H1 (cell line): ENCODE results near the gene TRPV2. TPM values are rescaled to one million over a fixed set of nuclear protein-coding genes. Genes with fewer than 3 reads are reported as not detected.

ENCODE experiments used
- CTCF ChIA-PET: fragments of 300-600 bp; sonication (Branson Sonifier 250); formaldehyde crosslinking; loops from one replicate; lab custom pipeline; 2021; ENCODE audit not compliant: partially characterized antibody; lab: Charles Lee
- POLR2A ChIA-PET: fragments of 300-600 bp; sonication (Branson Sonifier 250); formaldehyde crosslinking; loops from one replicate; lab custom pipeline; 2021; ENCODE audit warnings: inconsistent platforms; ENCODE audit not compliant: partially characterized antibody; lab: Charles Lee
- DNase-seq, 2 experiments: peaks; one replicate each; pipeline versions ENCODE4 v3.0.0 to v3.0.0-alpha.2; 2010 to 2022; ENCODE audit warnings: low spot score in 2 of 2, low read depth in 1 of 2, mixed read lengths in 1 of 2
- FAIRE-seq: peaks from 2 replicates; lab custom pipeline; 2011; peaks lifted over from hg19 to GRCh38; lab: Jason Lieb, UNC
- H2AFZ ChIP-seq: 2 replicates; pipeline ENCODE4 v1.8.1; 2012; ENCODE audit warnings: low read length, inconsistent platforms
- H2AK5ac ChIP-seq: 2 replicates; pipeline ENCODE4 v1.6.1; 2013; ENCODE audit warnings: low read depth, low read length
- H2BK120ac ChIP-seq: replicated peaks from 2 replicates; pipeline ENCODE3; 2013; ENCODE audit warnings: low read depth, low read length, inconsistent platforms
- H2BK12ac ChIP-seq: 2 replicates; pipeline ENCODE4 v1.6.1; 2013; ENCODE audit warnings: low read depth, low read length
- H2BK15ac ChIP-seq: 2 replicates; pipeline ENCODE4 v1.6.1; 2013; ENCODE audit warnings: low read length
- H2BK20ac ChIP-seq: 2 replicates; pipeline ENCODE4 v1.6.1; 2013; ENCODE audit warnings: low read length
- H2BK5ac ChIP-seq: 2 replicates; pipeline ENCODE4 v1.6.1; 2013; ENCODE audit warnings: low read depth, low read length
- H3K14ac ChIP-seq: 2 replicates; pipeline ENCODE4 v1.6.1; 2013; ENCODE audit warnings: inconsistent platforms; ENCODE audit not compliant: insufficient read length
- H3K18ac ChIP-seq: 2 replicates; pipeline ENCODE4 v1.6.1; 2013; ENCODE audit warnings: low read length; ENCODE audit errors: extremely low read depth
- H3K23ac ChIP-seq: 2 replicates; pipeline ENCODE4 v1.6.1; 2013; ENCODE audit warnings: inconsistent platforms; ENCODE audit not compliant: insufficient read length
- H3K23me2 ChIP-seq: 2 replicates; pipeline ENCODE4 v1.6.1; 2013; ENCODE audit warnings: low read depth, low read length
- H3K27ac ChIP-seq: 2 replicates; pipeline ENCODE4 v1.6.1; 2011; ENCODE audit warnings: low read depth, low read length, inconsistent platforms
- H3K27me3 ChIP-seq, 4 experiments: replicated peaks in 1 of 4; 1 replicate in 1 of 4; 2 replicates in 3 of 4; pipeline versions ENCODE4 v1.6.1 to v1.8.1; 2011 to 2013; ENCODE audit warnings: low read length in 3 of 4, mild to moderate bottlenecking in 3 of 4, inconsistent platforms in 2 of 4, mixed read lengths in 2 of 4, moderate library complexity in 1 of 4; ENCODE audit not compliant: control insufficient read depth in 3 of 4, insufficient read depth in 3 of 4; ENCODE audit errors: extremely low read depth in 1 of 4
- H3K36me3 ChIP-seq, 4 experiments: 2 replicates each; pipeline versions ENCODE4 v1.6.1 to v1.8.1; 2011 to 2013; ENCODE audit warnings: mild to moderate bottlenecking in 4 of 4, low read length in 3 of 4, moderate library complexity in 2 of 4, control low read depth in 1 of 4, inconsistent platforms in 1 of 4; ENCODE audit not compliant: insufficient read depth in 4 of 4, control insufficient read depth in 2 of 4
- H3K4ac ChIP-seq: replicated peaks from 2 replicates; pipeline ENCODE3; 2013; ENCODE audit warnings: low read length, low read depth, mixed read lengths, inconsistent platforms; ENCODE audit not compliant: insufficient read length
- H3K4me1 ChIP-seq, 4 experiments: replicated peaks in 1 of 4; 1 replicate in 1 of 4; 2 replicates in 3 of 4; pipeline versions ENCODE4 v1.6.1 to v1.8.1; 2011 to 2013; ENCODE audit warnings: low read length in 3 of 4, inconsistent platforms in 2 of 4, mixed read lengths in 1 of 4; ENCODE audit not compliant: insufficient read depth in 4 of 4, control insufficient read depth in 3 of 4
- H3K4me2 ChIP-seq, 2 experiments: 2 replicates each; pipeline versions ENCODE4 v1.6.1 to v1.8.1; 2011 to 2013; ENCODE audit warnings: low read depth in 2 of 2, low read length in 2 of 2, control low read depth in 1 of 2, inconsistent platforms in 1 of 2, mild to moderate bottlenecking in 1 of 2; ENCODE audit not compliant: insufficient read depth in 1 of 2
- H3K4me3 ChIP-seq, 4 experiments: fragments of 200-600, 300-600 bp in 1 of 4; sonication (generic), shearing (Covaris generic), sonication (Bioruptor Twin) in 1 of 4; 2 replicates each; pipeline versions ENCODE4 v1.5.1 to v1.8.1; 2011 to 2016; ENCODE audit warnings: low read length in 4 of 4, low read depth in 3 of 4, control low read depth in 2 of 4, inconsistent platforms in 2 of 4, mild to moderate bottlenecking in 2 of 4, mixed read lengths in 1 of 4, moderate library complexity in 1 of 4; ENCODE audit not compliant: insufficient read depth in 2 of 4; ENCODE audit errors: extremely low read depth in 1 of 4
- H3K56ac ChIP-seq: replicated peaks from 2 replicates; pipeline ENCODE3; 2013; ENCODE audit warnings: low read depth, mild to moderate bottlenecking, mixed read lengths, low read length, inconsistent platforms; ENCODE audit not compliant: insufficient read length
- H3K79me1 ChIP-seq: 2 replicates; pipeline ENCODE4 v1.6.1; 2013; ENCODE audit warnings: low read depth, low read length, control low read depth
- H3K79me2 ChIP-seq, 2 experiments: 2 replicates each; pipeline versions ENCODE4 v1.6.1 to v1.8.1; 2012 to 2013; ENCODE audit warnings: low read length in 2 of 2, mild to moderate bottlenecking in 2 of 2, inconsistent platforms in 1 of 2; ENCODE audit not compliant: insufficient read depth in 2 of 2, control insufficient read depth in 1 of 2
- H3K9ac ChIP-seq, 4 experiments: replicated peaks in 1 of 4; 1 replicate in 1 of 4; 2 replicates in 3 of 4; pipeline versions ENCODE4 v1.6.1 to v1.8.1; 2011 to 2013; ENCODE audit warnings: low read depth in 3 of 4, low read length in 3 of 4, control low read depth in 2 of 4, mild to moderate bottlenecking in 2 of 4, moderate library complexity in 2 of 4, inconsistent platforms in 1 of 4; ENCODE audit errors: extremely low read depth in 1 of 4
- H3K9me3 ChIP-seq, 2 experiments: 2 replicates each; pipeline versions ENCODE4 v1.6.1 to v1.8.1; 2012 to 2013; ENCODE audit warnings: mild to moderate bottlenecking in 2 of 2, moderate library complexity in 2 of 2, control low read depth in 1 of 2, inconsistent platforms in 1 of 2, low read depth in 1 of 2, low read length in 1 of 2, mixed read lengths in 1 of 2; ENCODE audit not compliant: insufficient read depth in 2 of 2
- H4K20me1 ChIP-seq, 2 experiments: replicated peaks in 1 of 2; 2 replicates each; pipeline versions ENCODE3 to v1.8.1; 2011 to 2013; ENCODE audit warnings: inconsistent platforms in 2 of 2, low read length in 2 of 2, mild to moderate bottlenecking in 1 of 2; ENCODE audit not compliant: insufficient read depth in 2 of 2, control insufficient read depth in 1 of 2
- H4K5ac ChIP-seq: 2 replicates; pipeline ENCODE4 v1.6.1; 2013; ENCODE audit warnings: low read length, low read depth, mixed read lengths, inconsistent platforms; ENCODE audit not compliant: insufficient read length
- H4K8ac ChIP-seq: 2 replicates; pipeline ENCODE4 v1.8.0; 2013; ENCODE audit warnings: mild to moderate bottlenecking, moderate library complexity, low read length, inconsistent platforms; ENCODE audit not compliant: insufficient read depth; ENCODE audit errors: extremely low read depth
- H4K91ac ChIP-seq: replicated peaks from 2 replicates; pipeline ENCODE3; 2013; ENCODE audit warnings: low read length, mixed read lengths, inconsistent platforms; ENCODE audit not compliant: insufficient read length
- CEBPB ChIP-seq: IDR thresholded peaks from 2 replicates; pipeline ENCODE4 v1.6.1; 2012; ENCODE audit warnings: low read depth, low read length
- CHD2 ChIP-seq: IDR thresholded peaks from 2 replicates; pipeline ENCODE4 v1.6.1; 2012; ENCODE audit warnings: low read length, improper control_type of control experiment
- TBP ChIP-seq: IDR thresholded peaks from 2 replicates; pipeline ENCODE4 v1.6.1; 2011; ENCODE audit warnings: low read depth, low read length, improper control_type of control experiment
- WGBS, 2 experiments: shearing (Covaris generic) in 1 of 2; methylation state at CpG; one replicate each; pipeline versions ENCODE4 v1.1.6 to v1.1.7; 2013 to 2015; ENCODE audit warnings: low lambda C conversion rate in 2 of 2, mixed read lengths in 2 of 2, inconsistent platforms in 1 of 2, low coverage in 1 of 2, missing lambda C conversion rate in 1 of 2; ENCODE audit not compliant: insufficient replicate concordance in 2 of 2, insufficient coverage in 1 of 2, insufficient read length in 1 of 2; ENCODE audit errors: extremely low coverage in 1 of 2, missing lambda C conversion rate in 1 of 2; 5-methylcytosine and 5-hydroxymethylcytosine counted together
- polyA plus RNA-seq, 7 experiments: library from polyadenylated mRNA; depleted of rRNA in 3 of 7; stranded (reverse) in 5 of 7; unstranded in 2 of 7; fragments of >200 nt in 5 of 7; fragments of 200-250 nt in 2 of 7; gene quantifications; 1 replicate in 5 of 7; 2 replicates in 1 of 7; 4 replicates in 1 of 7; pipeline versions ENCODE4 v1.2.1 to v1.2.3, GENCODE V29; 2011 to 2013; ENCODE audit warnings: missing spikeins in 2 of 7, mixed read lengths in 2 of 7
- total RNA-seq: library from RNA; stranded (reverse); fragmentation: NEBNext Ultra II Directional; extraction: Animal tissue kit (Norgen Biotek cat#: 25700); gene quantifications from 2 replicates; pipeline ENCODE4 v1.2.1, GENCODE V29; 2021

The TRPV2 gene
- total and polyA plus RNA-seq, 2 of the 8 experiments (the other 6 are each of a cell fraction or from before 2014, with no cell fraction given) = 1.7 to 2.1 TPM

- no peaks in the 10 kb centered on the region for H4K20me1 ChIP-seq
- no peak for FAIRE-seq
- H2BK20ac ChIP-seq = no peak overlapping the region
- no peak overlapping the region for H3K27ac ChIP-seq
- no peaks in the 10 kb centered on the region for H3K36me3 ChIP-seq
- no peaks in the 10 kb centered on the region for H3K9me3 ChIP-seq
- no peak overlapping the region for H2BK12ac ChIP-seq
- POLR2A ChIA-PET = interaction anchor here (0.6 to 1.9 kb wide), 5 partner anchors 9 to 263 kb away, joined by 3 to 7 read pairs (median 4); partner anchors contain the start of gene UBB
- H3K4me1 ChIP-seq = peaks cover 0 to 8% (median 1%) of the 10 kb centered on the region in 4 experiments; a peak in 2 of 7 replicates
- 97% methylated on average over 13 of the region's 13 CpGs; no CpG with 5 or more reads in 1 of the 2 experiments for WGBS, 2 experiments
- H3K79me1 ChIP-seq = no peaks in the 10 kb centered on the region
- H3K56ac ChIP-seq = no peak overlapping the region
- no peak overlapping the region for H2BK120ac ChIP-seq
- H2AK5ac ChIP-seq = no peak overlapping the region
- H2BK5ac ChIP-seq = no peak overlapping the region
- no peak overlapping the region for H2BK15ac ChIP-seq
- DNase-seq = no peak
- H3K27me3 ChIP-seq = no peaks in the 10 kb centered on the region
- H3K79me2 ChIP-seq = peaks cover 0 to 7% of the 10 kb centered on the region in 2 experiments; a peak in 1 of 4 replicates
- H3K23ac ChIP-seq = no peak overlapping the region
- no peak overlapping the region for H3K4me3 ChIP-seq
- H3K4ac ChIP-seq = no peak overlapping the region
- H3K18ac ChIP-seq = no peak overlapping the region
- H4K8ac ChIP-seq = no peak overlapping the region; the same call in 1 of the 2 replicates
- H3K23me2 ChIP-seq = no peaks in the 10 kb centered on the region; the same call in 1 of the 2 replicates
- no peak overlapping the region for H3K4me2 ChIP-seq
- no peak overlapping the region for H4K5ac ChIP-seq
- no peak overlapping the region for H3K9ac ChIP-seq
- no peak overlapping the region for H2AFZ ChIP-seq
- no peak for TF ChIP-seq TBP
- no peak for TF ChIP-seq CHD2
- TF ChIP-seq CEBPB = no peak
- H4K91ac ChIP-seq = no peak overlapping the region
- CTCF ChIA-PET = interaction anchor here (1.2 kb wide), 1 partner anchor 28 kb away, joined by 3 read pairs; no protein-coding TSS in a partner anchor
- H3K14ac ChIP-seq = no peak overlapping the region
Measured at GRCh38 chr17:16391451-16391850, 23.9 kb upstream of the TRPV2 start.
